DND-41 (cell line): ENCODE data around the gene PSMD14.

Experiments used
- ATAC-seq: fragments of 200-7000 bp; cut with Tn5 transposase; 3 replicates; pipeline ENCODE4 v1.9.1; 2021; ENCODE audit warnings: low read depth; ENCODE audit not compliant: insufficient read depth
- DNase-seq: peaks from one replicate; pipeline ENCODE4 v3.0.0-alpha.2; 2020
- H2AFZ ChIP-seq: 2 replicates; pipeline ENCODE4 v1.6.0; 2012; ENCODE audit warnings: low read depth, low read length
- H3K27ac ChIP-seq: 2 replicates; pipeline ENCODE4 v1.5.1; 2012; ENCODE audit warnings: low read length, inconsistent platforms
- H3K27me3 ChIP-seq: fragments of 200-600 bp; sonication (generic); 2 replicates; pipeline ENCODE4 v1.6.0; 2012; ENCODE audit warnings: low read length, mild to moderate bottlenecking, inconsistent platforms; ENCODE audit not compliant: insufficient read depth, poor library complexity
- H3K36me3 ChIP-seq: 2 replicates; pipeline ENCODE4 v1.5.1; 2012; ENCODE audit warnings: low read length, inconsistent platforms; ENCODE audit not compliant: insufficient read depth
- H3K4me1 ChIP-seq: 2 replicates; pipeline ENCODE4 v1.5.1; 2012; ENCODE audit warnings: mild to moderate bottlenecking, low read length; ENCODE audit not compliant: insufficient read depth
- H3K4me2 ChIP-seq: 2 replicates; pipeline ENCODE4 v1.6.0; 2012; ENCODE audit warnings: mild to moderate bottlenecking, moderate library complexity, low read length, inconsistent platforms; ENCODE audit not compliant: insufficient read depth
- H3K4me3 ChIP-seq, 2 experiments: fragments of 200-600 bp in 1 of 2; shearing (Covaris generic) in 1 of 2; 2 replicates each; pipeline ENCODE4 v1.5.1; 2012 to 2016; ENCODE audit warnings: inconsistent platforms in 2 of 2, low read length in 2 of 2, mild to moderate bottlenecking in 2 of 2, low read depth in 1 of 2, moderate library complexity in 1 of 2
- H3K79me2 ChIP-seq: 2 replicates; pipeline ENCODE4 v1.6.0; 2012; ENCODE audit warnings: low read length, inconsistent platforms; ENCODE audit not compliant: insufficient read depth
- H3K9ac ChIP-seq: 2 replicates; pipeline ENCODE4 v1.6.0; 2012; ENCODE audit warnings: low read depth, mild to moderate bottlenecking, inconsistent platforms, low read length, moderate library complexity
- H3K9me3 ChIP-seq: 2 replicates; pipeline ENCODE4 v1.5.1; 2012; ENCODE audit warnings: low read length, moderate library complexity, mild to moderate bottlenecking, inconsistent platforms; ENCODE audit not compliant: insufficient read depth, severe bottlenecking
- H4K20me1 ChIP-seq: 2 replicates; pipeline ENCODE4 v1.6.0; 2012; ENCODE audit warnings: low read length; ENCODE audit not compliant: insufficient read depth
- EZH2 ChIP-seq: IDR thresholded peaks from 3 replicates; pipeline ENCODE4 v1.6.1; 2012; ENCODE audit warnings: borderline replicate concordance, low read depth, mild to moderate bottlenecking, moderate library complexity, low read length, inconsistent platforms; ENCODE audit not compliant: severe bottlenecking
- TF ChIP-seq, protein P1 (sequence below): IDR thresholded peaks from 2 replicates; pipeline ENCODE4 v1.5.1; 2012; ENCODE audit warnings: borderline replicate concordance, low read length, moderate library complexity, mild to moderate bottlenecking; ENCODE audit not compliant: poor library complexity, severe bottlenecking; ENCODE audit errors: extremely low read depth

The PSMD14 gene

DNA sequence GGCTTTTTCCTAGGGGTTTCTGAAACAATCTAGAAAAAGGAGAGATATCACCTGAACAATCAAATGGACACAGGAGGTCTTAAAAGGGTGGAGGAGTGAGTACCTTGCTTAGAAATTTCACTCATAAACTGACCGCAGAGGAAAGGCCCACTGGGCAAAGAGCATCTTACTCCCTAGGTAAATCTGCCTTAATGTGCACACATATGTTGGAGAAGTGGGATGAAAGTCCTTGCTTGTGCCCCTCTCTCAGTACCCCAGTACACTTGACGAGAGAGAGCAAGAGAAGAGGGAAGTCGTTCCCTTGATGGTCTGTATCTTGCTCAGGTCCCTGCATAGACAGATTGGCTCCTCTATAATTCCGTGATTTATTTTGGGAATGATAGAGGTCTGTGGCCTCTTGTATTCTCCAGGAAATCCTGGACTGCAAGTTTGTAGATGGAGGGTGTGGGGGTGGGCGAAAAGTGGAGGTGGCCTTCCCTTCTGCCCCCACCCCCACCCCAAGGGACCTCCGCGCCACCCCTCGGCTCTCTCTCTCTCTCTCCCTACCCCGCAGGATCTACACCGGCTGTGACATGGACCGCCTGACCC is 114.7 kb downstream of the PSMD14 start:
- Histone ChIP-seq H2AFZ (no peak overlapping the region), H3K27me3 (no peaks in the 10 kb centered on the region), H3K9ac (no peak overlapping the region), H3K36me3 (no peaks in the 10 kb centered on the region), H3K4me2 (no peak overlapping the region), H3K4me3 (no peak overlapping the region), H3K27ac (no peak overlapping the region), H4K20me1 (no peaks in the 10 kb centered on the region), H3K9me3 (no peaks in the 10 kb centered on the region), H3K4me1 (peaks cover 7% of the 10 kb centered on the region), H3K79me2 (no peaks in the 10 kb centered on the region)
- DNase-seq (no peak), ATAC-seq (no peak)
- TF ChIP-seq EZH2, result no peak
- TF ChIP-seq, protein P1, sequence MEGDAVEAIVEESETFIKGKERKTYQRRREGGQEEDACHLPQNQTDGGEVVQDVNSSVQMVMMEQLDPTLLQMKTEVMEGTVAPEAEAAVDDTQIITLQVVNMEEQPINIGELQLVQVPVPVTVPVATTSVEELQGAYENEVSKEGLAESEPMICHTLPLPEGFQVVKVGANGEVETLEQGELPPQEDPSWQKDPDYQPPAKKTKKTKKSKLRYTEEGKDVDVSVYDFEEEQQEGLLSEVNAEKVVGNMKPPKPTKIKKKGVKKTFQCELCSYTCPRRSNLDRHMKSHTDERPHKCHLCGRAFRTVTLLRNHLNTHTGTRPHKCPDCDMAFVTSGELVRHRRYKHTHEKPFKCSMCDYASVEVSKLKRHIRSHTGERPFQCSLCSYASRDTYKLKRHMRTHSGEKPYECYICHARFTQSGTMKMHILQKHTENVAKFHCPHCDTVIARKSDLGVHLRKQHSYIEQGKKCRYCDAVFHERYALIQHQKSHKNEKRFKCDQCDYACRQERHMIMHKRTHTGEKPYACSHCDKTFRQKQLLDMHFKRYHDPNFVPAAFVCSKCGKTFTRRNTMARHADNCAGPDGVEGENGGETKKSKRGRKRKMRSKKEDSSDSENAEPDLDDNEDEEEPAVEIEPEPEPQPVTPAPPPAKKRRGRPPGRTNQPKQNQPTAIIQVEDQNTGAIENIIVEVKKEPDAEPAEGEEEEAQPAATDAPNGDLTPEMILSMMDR, result no peak

DNA sequence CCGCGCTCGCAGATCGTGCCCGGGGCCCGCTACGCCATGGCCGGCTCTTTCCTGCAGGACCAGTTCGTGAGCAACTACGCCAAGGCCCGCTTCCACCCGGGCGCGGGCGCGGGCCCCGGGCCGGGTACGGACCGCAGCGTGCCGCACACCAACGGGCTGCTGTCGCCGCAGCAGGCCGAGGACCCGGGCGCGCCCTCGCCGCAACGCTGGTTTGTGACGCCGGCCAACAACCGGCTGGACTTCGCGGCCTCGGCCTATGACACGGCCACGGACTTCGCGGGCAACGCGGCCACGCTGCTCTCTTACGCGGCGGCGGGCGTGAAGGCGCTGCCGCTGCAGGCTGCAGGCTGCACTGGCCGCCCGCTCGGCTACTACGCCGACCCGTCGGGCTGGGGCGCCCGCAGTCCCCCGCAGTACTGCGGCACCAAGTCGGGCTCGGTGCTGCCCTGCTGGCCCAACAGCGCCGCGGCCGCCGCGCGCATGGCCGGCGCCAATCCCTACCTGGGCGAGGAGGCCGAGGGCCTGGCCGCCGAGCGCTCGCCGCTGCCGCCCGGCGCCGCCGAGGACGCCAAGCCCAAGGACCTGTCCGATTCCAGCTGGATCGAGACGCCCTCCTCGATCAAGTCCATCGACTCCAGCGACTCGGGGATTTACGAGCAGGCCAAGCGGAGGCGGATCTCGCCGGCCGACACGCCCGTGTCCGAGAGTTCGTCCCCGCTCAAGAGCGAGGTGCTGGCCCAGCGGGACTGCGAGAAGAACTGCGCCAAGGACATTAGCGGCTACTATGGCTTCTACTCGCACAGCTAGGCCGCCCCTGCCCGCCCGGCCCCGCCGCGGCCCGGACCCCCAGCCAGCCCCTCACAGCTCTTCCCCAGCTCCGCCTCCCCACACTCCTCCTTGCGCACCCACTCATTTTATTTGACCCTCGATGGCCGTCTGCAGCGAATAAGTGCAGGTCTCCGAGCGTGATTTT is 115.5 kb downstream of the PSMD14 start:
- Histone ChIP-seq H3K27me3 (no peaks in the 10 kb centered on the region), H3K9ac (no peak overlapping the region), H3K36me3 (no peaks in the 10 kb centered on the region), H3K27ac (no peak overlapping the region), H4K20me1 (no peaks in the 10 kb centered on the region), H3K9me3 (no peaks in the 10 kb centered on the region), H2AFZ (no peak overlapping the region), H3K4me2 (no peak overlapping the region), H3K79me2 (no peaks in the 10 kb centered on the region), H3K4me3 (no peak overlapping the region), H3K4me1 (peaks cover 7% of the 10 kb centered on the region)
- DNase-seq, result no peak
- ATAC-seq, result no peak
- TF ChIP-seq, protein P1, result no peak
- TF ChIP-seq EZH2, result no peak

DNA sequence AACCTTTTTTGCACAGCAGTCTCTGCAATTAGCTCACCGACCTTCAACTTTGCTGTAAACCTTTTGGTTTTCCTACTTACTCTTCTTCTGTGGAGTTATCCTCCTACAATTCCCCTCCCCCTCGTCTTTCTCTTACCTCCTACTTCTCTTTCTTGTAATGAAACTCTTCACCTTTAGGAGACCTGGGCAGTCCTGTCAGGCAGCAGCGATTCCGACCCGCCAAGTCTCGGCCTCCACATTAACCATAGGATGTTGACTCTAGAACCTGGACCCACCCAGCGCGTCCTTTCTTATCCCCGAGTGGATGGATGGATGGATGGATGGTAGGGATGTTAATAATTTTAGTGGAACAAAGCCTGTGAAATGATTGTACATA is 116.2 kb downstream of the PSMD14 start:
- H3K9me3 ChIP-seq, result no peaks in the 10 kb centered on the region
- ATAC-seq, result no peak
- H3K4me2 ChIP-seq, result no peak overlapping the region
- peaks cover 7% of the 10 kb centered on the region for H3K4me1 ChIP-seq
- no peak overlapping the region for H3K9ac ChIP-seq
- no peak for TF ChIP-seq EZH2
- TF ChIP-seq, protein P1, result no peak
- no peak overlapping the region for H2AFZ ChIP-seq
- H3K27me3 ChIP-seq, result no peaks in the 10 kb centered on the region
- H3K79me2 ChIP-seq, result no peaks in the 10 kb centered on the region
- no peaks in the 10 kb centered on the region for H4K20me1 ChIP-seq
- H3K27ac ChIP-seq, result no peak overlapping the region
- no peak for DNase-seq
- H3K36me3 ChIP-seq, result no peaks in the 10 kb centered on the region
- H3K4me3 ChIP-seq, result no peak overlapping the region
